ENCODE data around the gene ZC3H10. TPM values are rescaled to one million over a fixed set of nuclear protein-coding genes. Genes with fewer than 3 reads are reported as not detected.

The ZC3H10 gene
- total and polyA plus RNA-seq, 2 of the 4 experiments (the other 2 are of a cell fraction) = 1.5 to 3.6 TPM

DNA sequence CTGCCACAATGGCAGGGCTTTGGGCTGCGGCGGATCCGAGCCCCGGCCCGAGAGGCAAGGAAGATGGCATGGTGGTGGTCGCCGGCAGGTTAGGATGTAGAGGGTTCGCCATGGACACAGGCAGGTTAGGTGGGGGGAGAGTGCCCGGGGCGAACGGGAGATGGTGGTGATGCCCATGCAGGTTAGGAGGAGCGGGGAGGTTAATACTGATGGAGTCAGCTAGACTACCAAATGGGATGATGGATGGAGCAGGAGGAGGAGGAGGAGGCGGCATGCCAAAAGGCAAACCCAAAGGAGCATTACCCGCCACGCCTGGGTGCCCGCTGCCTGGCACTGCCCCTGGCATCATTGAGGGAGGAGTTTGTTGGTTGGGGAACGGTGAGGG, 46.3 kb downstream of the ZC3H10 start:
- Histone ChIP-seq H3K9me3 (ENCODE audit: control insufficient read depth, insufficient read depth, low read length) (no peaks in the 10 kb centered on the region), H3K36me3 (ENCODE audit: control insufficient read depth, insufficient read depth, low read length) (peaks cover 83% of the 10 kb centered on the region), H3K23ac (ENCODE audit: low read depth, low read length) (no peak overlapping the region), H2AFZ (replicated peaks; ENCODE audit: low read length, poor library complexity) (peak overlapping the region; percentile 54), H3K56ac (ENCODE audit: extremely low read depth, insufficient read depth, low read length) (no peak overlapping the region), H3K4ac (ENCODE audit: low read depth, low read length) (no peak overlapping the region), H2BK15ac (ENCODE audit: low read depth, low read length) (no peak overlapping the region), H3K9ac (ENCODE audit: low read depth, low read length) (no peak overlapping the region), H3K4me1 (ENCODE audit: control insufficient read depth, insufficient read depth, low read length) (peaks cover 13% of the 10 kb centered on the region), H4K91ac (ENCODE audit: insufficient read depth, low read depth, low read length) (no peak overlapping the region), H3K4me2 (ENCODE audit: low read depth, low read length) (no peak overlapping the region), H3K9me1 (ENCODE audit: insufficient read depth, low read length) (no peaks in the 10 kb centered on the region; the same call in 1 of the 2 replicates), H3K14ac (replicated peaks; ENCODE audit: low read depth, low read length) (no peak overlapping the region), H3K27me3 (ENCODE audit: control insufficient read depth, insufficient read depth, low read length) (no peaks in the 10 kb centered on the region), H2BK5ac (ENCODE audit: low read depth, low read length, poor library complexity, severe bottlenecking) (no peak overlapping the region), H4K20me1 (ENCODE audit: insufficient read depth, low read length) (peaks cover 59% of the 10 kb centered on the region), H3K27ac (ENCODE audit: insufficient read depth, low read length) (no peak overlapping the region), H4K5ac (ENCODE audit: low read depth, low read length) (no peak overlapping the region), H2BK20ac (ENCODE audit: low read depth, low read length) (no peak overlapping the region), H2AK9ac (replicated peaks; ENCODE audit: low read depth, low read length, poor library complexity) (no peak overlapping the region), H3K79me1 (ENCODE audit: low read depth in 1 of 2, low read length in 2 of 2) (peaks cover 14 to 49% of the 10 kb centered on the region in 2 experiments), H2AK5ac (ENCODE audit: low read depth, low read length) (no peak overlapping the region), H3K18ac (ENCODE audit: low read depth, low read length) (no peak overlapping the region), H4K8ac (ENCODE audit: low read depth in 2 of 2, low read length in 2 of 2) (no peak overlapping the region), H2BK120ac (ENCODE audit: low read depth, low read length) (no peak overlapping the region), H3K4me3 (ENCODE audit: insufficient read depth, low read depth, low read length) (no peak overlapping the region)
- no peak for TF ChIP-seq FOS (IDR thresholded peaks at IDR 0.05; ENCODE audit: low read depth, low read length)
- TF ChIP-seq RCOR1 (IDR thresholded peaks at IDR 0.05; ENCODE audit: insufficient replicate concordance, low read length) = no peak
- TF ChIP-seq, protein P1, sequence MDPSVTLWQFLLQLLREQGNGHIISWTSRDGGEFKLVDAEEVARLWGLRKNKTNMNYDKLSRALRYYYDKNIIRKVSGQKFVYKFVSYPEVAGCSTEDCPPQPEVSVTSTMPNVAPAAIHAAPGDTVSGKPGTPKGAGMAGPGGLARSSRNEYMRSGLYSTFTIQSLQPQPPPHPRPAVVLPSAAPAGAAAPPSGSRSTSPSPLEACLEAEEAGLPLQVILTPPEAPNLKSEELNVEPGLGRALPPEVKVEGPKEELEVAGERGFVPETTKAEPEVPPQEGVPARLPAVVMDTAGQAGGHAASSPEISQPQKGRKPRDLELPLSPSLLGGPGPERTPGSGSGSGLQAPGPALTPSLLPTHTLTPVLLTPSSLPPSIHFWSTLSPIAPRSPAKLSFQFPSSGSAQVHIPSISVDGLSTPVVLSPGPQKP (IDR thresholded peaks at IDR 0.05; ENCODE audit: borderline replicate concordance, low read depth, low read length) = no peak
- no peak for TF ChIP-seq MAFK (IDR thresholded peaks at IDR 0.05; ENCODE audit: low read depth, low read length)
- no peak for TF ChIP-seq RAD21 (IDR thresholded peaks at IDR 0.05; ENCODE audit: low read length)
- TF ChIP-seq POLR2A (IDR thresholded peaks at IDR 0.05; ENCODE audit: low read depth, low read length) = no peak; the same call in 1 of the 2 replicates
- TF ChIP-seq, protein P2, sequence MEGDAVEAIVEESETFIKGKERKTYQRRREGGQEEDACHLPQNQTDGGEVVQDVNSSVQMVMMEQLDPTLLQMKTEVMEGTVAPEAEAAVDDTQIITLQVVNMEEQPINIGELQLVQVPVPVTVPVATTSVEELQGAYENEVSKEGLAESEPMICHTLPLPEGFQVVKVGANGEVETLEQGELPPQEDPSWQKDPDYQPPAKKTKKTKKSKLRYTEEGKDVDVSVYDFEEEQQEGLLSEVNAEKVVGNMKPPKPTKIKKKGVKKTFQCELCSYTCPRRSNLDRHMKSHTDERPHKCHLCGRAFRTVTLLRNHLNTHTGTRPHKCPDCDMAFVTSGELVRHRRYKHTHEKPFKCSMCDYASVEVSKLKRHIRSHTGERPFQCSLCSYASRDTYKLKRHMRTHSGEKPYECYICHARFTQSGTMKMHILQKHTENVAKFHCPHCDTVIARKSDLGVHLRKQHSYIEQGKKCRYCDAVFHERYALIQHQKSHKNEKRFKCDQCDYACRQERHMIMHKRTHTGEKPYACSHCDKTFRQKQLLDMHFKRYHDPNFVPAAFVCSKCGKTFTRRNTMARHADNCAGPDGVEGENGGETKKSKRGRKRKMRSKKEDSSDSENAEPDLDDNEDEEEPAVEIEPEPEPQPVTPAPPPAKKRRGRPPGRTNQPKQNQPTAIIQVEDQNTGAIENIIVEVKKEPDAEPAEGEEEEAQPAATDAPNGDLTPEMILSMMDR (conservative IDR thresholded peaks at IDR 0.05; ENCODE audit: low read depth, low read length) = no peak
- no peak for TF ChIP-seq MAZ (IDR thresholded peaks at IDR 0.05; ENCODE audit: borderline replicate concordance, low read depth, low read length)
- TF ChIP-seq RFX5 (IDR thresholded peaks at IDR 0.05; ENCODE audit: low read depth, low read length) = no peak
- no peak for TF ChIP-seq NFE2L2 (IDR thresholded peaks at IDR 0.05; ENCODE audit: low read depth, low read length)
- no peak for TF ChIP-seq SMC3 (IDR thresholded peaks at IDR 0.05; ENCODE audit: low read depth, low read length)
- no peak for TF ChIP-seq CEBPB (IDR thresholded peaks at IDR 0.05; ENCODE audit: low read depth, low read length)
- no peak for TF ChIP-seq BHLHE40 (IDR thresholded peaks at IDR 0.05; ENCODE audit: low read depth, low read length)
- TF ChIP-seq, protein P3, sequence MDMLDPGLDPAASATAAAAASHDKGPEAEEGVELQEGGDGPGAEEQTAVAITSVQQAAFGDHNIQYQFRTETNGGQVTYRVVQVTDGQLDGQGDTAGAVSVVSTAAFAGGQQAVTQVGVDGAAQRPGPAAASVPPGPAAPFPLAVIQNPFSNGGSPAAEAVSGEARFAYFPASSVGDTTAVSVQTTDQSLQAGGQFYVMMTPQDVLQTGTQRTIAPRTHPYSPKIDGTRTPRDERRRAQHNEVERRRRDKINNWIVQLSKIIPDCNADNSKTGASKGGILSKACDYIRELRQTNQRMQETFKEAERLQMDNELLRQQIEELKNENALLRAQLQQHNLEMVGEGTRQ (IDR thresholded peaks at IDR 0.05; ENCODE audit: low read depth, low read length) = no peak
- in situ Hi-C loops (cut with MboI; ENCODE audit: low sequenced_read_pairs) (no loop called here), intact Hi-C loops (cut with micrococcal nuclease) (no loop called here), dilution Hi-C loops (cut with HindIII; ENCODE audit: low sequenced_read_pairs, unreplicated experiment) (no loop called here)
- ChIA-PET POLR2A (ENCODE audit: unreplicated experiment) (no interaction called here), CTCF (interaction anchor here (0.6 kb wide), 1 partner anchor 10 kb away, joined by 3 read pairs; no protein-coding TSS in a partner anchor)
- no TSS peak for BruUV-seq (replicated peaks)
- DNase-seq (no peak), ATAC-seq (ENCODE audit: low read depth) (no peak)
- 96% methylated on average over 9 of the region's 17 CpGs; no CpG with 5 or more reads in 1 of the 2 experiments for WGBS, 2 experiments (ENCODE audit: extremely low coverage in 2 of 2, insufficient read length in 1 of 2)

Measured in IMR-90 (cell line).